Measurements from ENCODE around the gene VDR.

VDR gene

GRCh38 chr12:47930634-47931033 lies 25.8 kb upstream of the VDR start:
- no peak for DNase-seq (ENCODE audit: low read depth)

- no peak for DNase-seq (ENCODE audit: low read depth)
Observed at GRCh38 chr12:47927346-47927745, 22.6 kb upstream of the VDR start.

DNA sequence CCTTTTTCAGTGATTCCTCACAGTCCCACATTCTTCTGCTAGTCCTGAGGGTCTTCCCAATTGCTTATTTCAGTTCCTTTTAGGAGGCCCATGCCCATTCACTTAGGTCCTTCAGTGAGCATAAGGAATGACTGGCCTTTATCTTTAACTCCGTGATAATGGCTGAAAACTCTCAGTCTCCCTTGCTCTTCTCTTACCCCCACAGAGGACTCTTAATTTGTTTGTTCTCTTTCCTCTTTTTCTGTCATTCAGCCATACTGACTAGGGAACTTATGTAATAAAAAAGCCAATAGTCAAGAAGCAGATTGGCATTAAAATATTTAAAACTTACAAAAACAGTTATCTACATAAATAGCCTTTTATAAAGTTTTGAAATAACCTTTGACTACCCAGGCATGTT lies 17.1 kb upstream of the VDR start:
- DNase-seq (ENCODE audit: low read depth), result no peak

GRCh38 chr12:47920913-47921312 lies 16.1 kb upstream of the VDR start:
- no peak for DNase-seq (ENCODE audit: low read depth)

- no peak for DNase-seq (ENCODE audit: low read depth)
Observed at GRCh38 chr12:47913081-47913480, 8.3 kb upstream of the VDR start.

DNA sequence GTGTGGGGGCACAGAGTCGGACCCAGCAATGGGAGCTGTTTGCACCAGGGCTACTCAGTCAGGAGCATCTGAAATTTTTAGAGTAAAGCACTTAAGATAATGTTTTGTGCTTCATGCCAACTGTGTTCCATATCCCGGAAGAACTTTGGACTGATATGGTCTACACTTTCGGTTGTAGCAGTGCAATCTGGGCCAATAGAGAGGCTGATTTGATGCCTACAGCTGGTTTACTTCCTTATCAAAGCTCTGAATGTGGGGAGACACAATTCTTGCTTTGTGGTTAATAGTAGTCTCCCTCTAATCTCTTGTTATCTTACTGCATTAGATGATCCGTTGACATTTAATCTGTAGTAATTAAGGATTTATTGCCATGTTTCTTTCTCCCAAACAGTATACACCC lies 7.8 kb upstream of the VDR start:
- DNase-seq (ENCODE audit: low read depth), result no peak

DNA sequence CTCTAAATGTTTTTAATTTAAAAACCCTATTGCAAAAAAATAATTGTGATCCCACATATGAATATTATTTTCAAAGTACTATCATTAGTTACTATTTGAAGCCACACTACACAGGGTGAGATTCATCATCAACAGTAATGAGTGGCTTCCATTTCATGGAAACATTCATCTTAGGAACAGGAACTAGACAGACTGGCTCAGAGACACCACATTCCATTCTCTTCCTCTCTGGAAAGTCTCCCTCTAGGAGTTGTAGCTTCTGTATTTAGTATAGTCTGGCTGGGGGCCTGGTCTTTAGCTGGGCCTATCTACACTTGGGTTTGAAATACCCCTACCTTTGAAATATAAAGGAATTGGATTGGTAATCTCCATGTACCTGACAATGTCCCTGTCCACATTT lies 6.2 kb upstream of the VDR start:
- DNase-seq (ENCODE audit: low read depth), result no peak

DNA sequence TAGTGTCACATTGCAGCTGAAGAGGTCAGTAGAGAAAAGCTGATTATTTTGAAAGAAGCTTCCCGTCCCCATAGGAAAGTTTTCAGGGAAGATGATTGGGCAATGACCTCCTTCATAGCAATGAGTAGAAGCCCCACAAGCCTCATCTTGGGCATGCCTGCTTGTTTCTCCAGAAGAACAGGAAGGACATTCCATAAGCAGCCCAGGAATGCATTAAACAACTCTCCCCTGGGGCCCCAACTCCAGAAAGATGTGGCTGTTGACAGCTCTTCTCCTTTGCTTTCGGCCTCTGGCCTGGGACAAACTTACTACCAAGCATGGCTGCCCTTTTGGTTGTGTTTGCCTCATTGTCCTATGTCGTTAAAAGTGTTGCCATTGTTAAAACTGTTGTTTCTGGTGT lies 5.7 kb upstream of the VDR start:
- DNase-seq (ENCODE audit: low read depth), result no peak

- DNase-seq (ENCODE audit: low read depth), result no peak
Observed at GRCh38 chr12:47909839-47910465, 5.2 kb upstream of the VDR start.

- DNase-seq (ENCODE audit: low read depth), result no peak
Observed at GRCh38 chr12:47908738-47909137, 3.9 kb upstream of the VDR start.

- DNase-seq (ENCODE audit: low read depth), result no peak
Observed at GRCh38 chr12:47907851-47908454, 3.2 kb upstream of the VDR start.

DNA sequence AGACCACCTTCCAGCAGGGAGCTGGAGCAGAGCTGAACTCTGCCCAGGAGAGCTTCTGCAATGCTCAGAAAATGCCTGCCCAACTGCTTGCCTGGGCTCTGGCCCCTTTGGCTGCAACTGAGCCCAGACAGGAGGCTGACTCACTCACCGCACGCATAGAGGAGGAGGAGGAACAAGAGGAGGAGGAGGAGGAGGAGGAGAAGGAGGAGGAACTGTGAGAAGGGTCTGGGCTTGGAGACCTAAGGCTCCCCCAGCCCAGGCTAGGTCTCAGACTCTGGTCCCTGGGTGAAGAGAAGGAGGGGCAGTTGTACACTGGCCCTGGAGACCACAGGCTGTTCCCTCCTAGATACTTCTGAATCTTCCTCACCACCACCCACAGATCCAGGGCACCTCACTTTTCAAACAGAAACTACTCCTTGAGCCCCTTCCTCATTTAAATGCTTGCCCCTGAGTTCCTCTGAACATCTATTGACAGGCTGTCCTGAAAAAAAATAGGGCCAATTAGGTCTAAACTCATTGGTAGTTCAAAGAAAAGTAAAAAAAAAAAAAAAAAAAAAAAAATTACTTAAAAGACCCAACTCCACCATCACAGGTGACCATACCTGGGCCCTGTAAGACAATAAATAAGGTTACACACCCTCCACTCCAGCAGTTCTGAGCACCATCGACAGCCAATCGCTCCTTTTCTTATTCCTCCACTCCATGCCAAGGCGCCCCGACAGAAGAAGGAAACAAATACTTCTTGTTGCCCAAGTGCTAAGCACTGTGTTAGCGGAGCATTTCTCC lies 674 bp downstream of the VDR start:
- DNase-seq (ENCODE audit: low read depth), result peak; percentile 38

DNA sequence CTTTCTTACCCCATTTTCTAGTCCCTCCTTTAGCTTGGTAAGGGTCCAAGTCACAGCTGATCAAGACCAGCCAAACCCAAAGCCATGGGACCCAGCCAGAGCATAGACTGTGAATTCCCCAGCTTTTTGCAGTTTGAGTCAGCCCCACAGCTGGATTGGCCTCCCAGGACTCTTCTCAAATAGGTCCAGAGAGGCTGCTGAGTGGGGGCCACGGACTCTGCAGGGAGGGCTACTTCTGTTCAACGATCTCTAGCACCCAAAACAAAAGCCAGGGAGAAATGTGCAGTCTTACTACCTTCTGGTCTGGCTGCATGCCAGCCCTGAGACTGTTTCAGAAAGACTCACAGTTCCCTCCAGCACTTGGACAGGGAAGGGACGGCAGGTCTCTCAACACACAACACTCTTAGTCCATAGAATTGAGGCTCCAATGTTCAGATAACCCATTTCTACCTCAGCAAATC lies 1.6 kb downstream of the VDR start:
- DNase-seq (ENCODE audit: low read depth), result no peak

DNA sequence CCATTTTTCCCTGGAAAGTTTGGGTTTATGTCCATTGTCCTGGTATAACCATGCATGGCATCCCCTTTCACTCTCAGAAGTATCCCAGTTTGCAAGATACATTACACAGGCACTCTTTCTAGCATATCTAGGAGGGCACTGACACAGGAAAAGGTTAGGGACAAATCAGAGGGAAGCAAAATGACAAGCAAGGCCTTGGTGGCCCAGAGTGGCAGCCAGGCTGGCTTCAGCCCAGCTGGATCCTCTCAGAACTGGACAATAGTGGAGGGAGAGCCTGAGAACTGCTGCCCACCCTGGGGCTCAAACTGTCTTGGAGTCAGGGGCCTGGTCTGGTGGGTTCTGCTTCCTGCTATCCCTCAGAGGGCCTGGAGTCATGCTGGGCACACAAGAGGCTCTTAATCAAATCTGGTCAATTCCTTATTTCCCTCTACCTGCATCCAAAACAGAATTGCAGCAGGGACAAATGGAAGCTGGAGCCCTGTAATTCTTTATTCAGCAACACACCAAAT lies 2.6 kb downstream of the VDR start:
- no peak for DNase-seq (ENCODE audit: low read depth)

DNA sequence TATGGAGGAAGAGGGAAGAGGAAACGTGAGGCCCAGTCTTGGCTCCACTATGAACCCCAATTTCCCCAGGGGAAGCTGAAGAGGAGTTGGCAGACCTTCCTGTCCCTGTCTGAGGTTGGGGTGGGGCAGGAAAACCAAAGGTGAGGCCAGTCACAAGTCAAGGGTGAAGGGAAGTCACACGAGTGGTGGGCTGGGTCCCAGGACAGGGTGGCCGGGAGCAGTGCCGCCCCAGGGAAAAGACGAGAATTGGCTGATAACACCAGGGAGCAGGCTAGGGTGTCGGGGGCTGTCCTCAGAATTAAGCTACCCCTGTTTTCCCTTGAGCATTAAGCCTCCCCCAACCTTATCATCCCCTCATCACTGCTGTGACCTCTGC lies 3.1 kb downstream of the VDR start:
- DNase-seq (ENCODE audit: low read depth), result no peak

GRCh38 chr12:47901063-47901717 lies 3.6 kb downstream of the VDR start:
- DNase-seq (ENCODE audit: low read depth), result no peak

DNA sequence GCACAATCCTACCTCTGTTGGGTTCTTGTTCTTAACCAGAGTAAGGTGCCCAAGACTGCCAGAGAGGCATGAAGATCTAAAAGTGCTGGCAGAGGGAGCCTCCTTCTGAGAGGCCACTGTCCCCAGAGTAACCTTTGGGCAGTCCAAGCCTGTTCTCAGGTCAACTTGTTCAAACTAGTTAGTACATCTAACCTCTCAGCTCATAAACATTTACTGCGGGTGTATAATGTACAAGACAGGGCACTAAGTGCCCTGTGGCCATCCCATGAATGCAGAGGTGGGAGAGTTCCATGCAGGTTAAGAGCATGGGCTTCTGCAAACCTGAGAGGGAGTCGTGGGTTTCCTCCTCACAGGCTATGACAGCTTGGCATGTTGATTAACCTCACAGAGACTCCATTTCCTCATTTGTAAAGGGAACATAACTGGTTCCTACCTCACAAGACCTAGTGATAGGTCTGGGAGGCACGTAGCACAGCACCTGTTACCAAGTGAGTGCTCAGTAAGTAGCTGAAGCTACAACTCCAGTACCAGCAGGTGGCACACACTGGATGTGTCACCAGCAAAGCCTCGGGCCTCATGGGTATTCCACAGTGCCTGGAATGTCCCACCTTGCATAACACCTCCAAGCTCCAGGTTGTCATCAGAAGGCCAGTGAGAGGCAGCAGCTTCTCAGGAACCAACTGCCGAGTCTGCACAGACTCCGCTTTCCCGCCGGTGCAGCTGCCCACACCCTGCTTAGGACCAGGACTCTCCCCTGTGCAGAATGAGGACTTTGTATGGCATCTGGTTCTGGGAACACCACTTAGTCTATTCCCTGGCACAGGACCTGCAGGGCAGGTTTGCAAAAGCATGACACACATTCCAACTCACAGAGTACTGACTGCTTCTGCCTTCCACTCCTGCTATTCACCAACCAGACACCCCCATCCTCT lies 4.4 kb downstream of the VDR start:
- no peak for DNase-seq (ENCODE audit: low read depth)

- DNase-seq (ENCODE audit: low read depth), result no peak
Observed at GRCh38 chr12:47899466-47899865, 5.3 kb downstream of the VDR start.

DNA sequence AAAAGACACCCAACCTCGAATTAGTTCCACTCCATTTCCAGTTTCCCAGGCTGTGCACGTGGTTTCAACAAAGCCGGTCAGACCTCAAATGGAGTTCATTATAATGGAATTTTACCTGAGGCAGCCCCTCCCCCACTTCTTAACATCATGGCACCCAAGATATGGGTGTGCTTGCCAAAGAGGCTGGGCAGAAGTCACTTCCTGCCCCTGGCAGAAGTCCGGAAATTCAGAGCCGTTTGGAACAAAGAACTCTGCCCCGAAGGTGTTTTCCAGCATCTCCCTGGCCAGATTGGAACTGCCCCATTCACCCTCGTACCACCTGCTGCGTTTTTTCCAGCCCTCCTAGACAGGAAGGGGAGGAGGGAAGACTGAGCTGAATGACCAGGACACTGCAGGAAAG lies 8.2 kb downstream of the VDR start:
- DNase-seq (ENCODE audit: low read depth), result no peak

DNA sequence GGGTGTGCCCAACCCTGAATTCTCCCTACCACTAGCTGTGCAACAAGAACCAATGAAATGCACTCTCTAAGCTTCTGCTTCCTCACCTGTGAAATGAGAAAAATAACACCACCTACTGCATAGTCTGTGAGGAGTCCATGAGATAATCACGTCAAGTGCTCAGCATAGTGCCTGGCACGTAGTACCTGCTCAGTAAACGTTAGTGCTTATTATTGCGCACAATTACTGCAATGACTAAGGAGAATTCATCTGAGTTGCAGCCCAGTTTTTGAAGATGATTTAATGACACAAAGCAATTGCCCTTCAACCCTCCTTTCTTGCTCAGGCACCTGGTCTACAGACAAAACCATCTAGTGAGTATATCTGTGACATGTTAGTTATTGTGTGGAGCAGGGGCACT lies 8.8 kb downstream of the VDR start:
- no peak for DNase-seq (ENCODE audit: low read depth)

DNA sequence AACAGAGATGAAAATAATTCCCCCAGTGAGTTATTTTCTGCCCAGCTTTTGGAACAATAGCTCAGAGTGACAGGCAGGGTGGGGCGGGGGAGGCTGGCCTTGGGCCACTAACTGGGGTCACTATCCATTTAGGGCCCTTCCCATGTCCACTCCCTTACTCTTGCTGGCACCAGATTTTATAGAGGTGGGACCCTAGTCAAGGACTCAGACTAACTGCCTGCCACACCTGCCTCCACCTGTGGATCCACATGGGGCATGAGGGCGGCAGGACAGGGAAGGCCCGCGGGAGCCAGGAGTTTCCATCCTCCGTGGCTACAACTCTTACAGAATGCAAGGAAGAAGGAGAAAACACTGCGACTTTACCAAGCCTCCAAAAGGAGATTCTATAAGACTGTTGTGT lies 10.1 kb downstream of the VDR start:
- no peak for DNase-seq (ENCODE audit: low read depth)

DNA sequence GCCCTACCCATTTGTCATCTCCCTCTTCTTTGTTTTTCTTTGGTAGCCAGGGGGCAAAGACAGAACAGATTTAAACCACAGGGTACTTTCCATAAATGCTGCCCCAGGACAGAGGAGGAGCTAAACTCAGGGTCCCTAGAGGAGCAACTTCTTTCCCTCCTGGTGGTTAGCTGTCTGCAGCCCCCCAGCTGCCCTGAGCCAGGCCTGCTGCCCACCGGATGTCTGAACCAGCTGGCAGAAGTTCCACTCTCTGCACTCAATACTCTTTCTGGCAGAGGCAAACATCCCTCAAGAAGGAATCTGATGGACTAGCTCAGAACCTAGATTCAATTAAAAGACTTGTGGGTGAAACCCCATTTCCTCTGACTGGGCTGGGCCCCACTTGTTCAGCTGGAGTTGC lies 10.7 kb downstream of the VDR start:
- DNase-seq (ENCODE audit: low read depth), result no peak
